ENCODE measurements around the gene MPPE1.
"Not testable (repeated sequence)": the region's sequence is repeated elsewhere in the genome, so short reads cannot be mapped to it uniquely, and the experiment has no call there.

MPPE1 gene

DNA sequence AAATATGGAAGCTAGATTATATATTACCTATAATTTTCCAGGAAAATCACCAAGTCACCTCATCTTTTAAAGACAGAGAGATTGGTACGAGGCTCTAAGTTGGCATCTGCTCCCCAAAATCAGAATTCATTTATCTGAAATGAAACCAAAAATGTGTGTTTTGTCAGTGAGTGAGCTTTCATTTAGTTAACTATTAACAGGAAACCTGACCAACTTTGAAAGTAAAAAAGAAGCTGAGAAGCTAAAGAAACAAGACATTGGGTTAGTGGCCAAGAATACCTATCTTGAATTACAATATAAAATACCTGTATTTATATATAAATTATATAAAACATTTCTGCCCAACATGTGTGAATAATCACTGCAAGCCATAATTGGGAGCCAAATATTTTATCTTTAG, 1.9 kb downstream of the MPPE1 start:
- no peak for ATAC-seq (ENCODE audit: low read depth)
- no peaks in the 10 kb centered on the region for H3K27me3 Mint-ChIP-seq
- H3K27ac Mint-ChIP-seq, result no peak overlapping the region
- peaks cover 11% of the 10 kb centered on the region for H3K36me3 Mint-ChIP-seq
- peaks cover 12% of the 10 kb centered on the region for H3K4me1 Mint-ChIP-seq
- no peaks in the 10 kb centered on the region for H3K9me3 Mint-ChIP-seq
- no peak for DNase-seq (ENCODE audit: low spot score in 2 of 2)
- no peak overlapping the region for H3K4me3 Mint-ChIP-seq

DNA sequence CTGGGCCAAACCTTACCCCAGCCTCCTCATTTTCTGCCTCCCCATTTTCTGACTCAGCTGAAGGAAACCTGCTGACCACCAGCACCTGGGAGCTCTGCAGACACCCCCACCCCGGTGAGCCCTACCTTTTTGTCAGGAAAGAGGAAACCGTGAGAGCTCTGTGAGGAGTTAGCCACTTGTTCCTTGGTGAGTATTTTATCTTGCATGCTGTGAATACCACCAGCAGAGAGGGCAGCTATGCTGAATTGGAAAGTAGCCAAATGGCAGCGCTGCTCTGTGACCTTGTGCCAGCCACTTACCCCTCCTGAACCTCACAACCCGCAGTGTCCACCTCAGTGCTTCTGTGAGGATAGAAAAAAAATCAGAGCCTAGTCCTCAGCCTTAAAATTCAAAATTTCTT, 2.5 kb downstream of the MPPE1 start:
- no peaks in the 10 kb centered on the region for H3K27me3 Mint-ChIP-seq
- ATAC-seq (ENCODE audit: low read depth), result no peak
- H3K4me3 Mint-ChIP-seq, result no peak overlapping the region
- no peak for DNase-seq (ENCODE audit: low spot score in 2 of 2)
- H3K9me3 Mint-ChIP-seq, result no peaks in the 10 kb centered on the region
- no peak overlapping the region for H3K27ac Mint-ChIP-seq
- H3K36me3 Mint-ChIP-seq, result peaks cover 11% of the 10 kb centered on the region
- H3K4me1 Mint-ChIP-seq, result peaks cover 12% of the 10 kb centered on the region

GRCh38 chr18:11902522-11903292, 5.4 kb downstream of the MPPE1 start:
- peaks cover 14% of the 10 kb centered on the region for H3K4me1 Mint-ChIP-seq
- no peak for ATAC-seq (ENCODE audit: low read depth)
- no peak overlapping the region for H3K4me3 Mint-ChIP-seq
- no peak overlapping the region for H3K27ac Mint-ChIP-seq
- H3K36me3 Mint-ChIP-seq, result peaks cover 17% of the 10 kb centered on the region
- H3K27me3 Mint-ChIP-seq, result no peaks in the 10 kb centered on the region
- no peaks in the 10 kb centered on the region for H3K9me3 Mint-ChIP-seq
- no peak for DNase-seq (ENCODE audit: low spot score in 2 of 2)

GRCh38 chr18:11901826-11902438, 6.2 kb downstream of the MPPE1 start:
- Mint-ChIP-seq H3K36me3 (peaks cover 23% of the 10 kb centered on the region), H3K27ac (no peak overlapping the region), H3K9me3 (no peaks in the 10 kb centered on the region), H3K4me3 (no peak overlapping the region), H3K4me1 (peaks cover 10% of the 10 kb centered on the region), H3K27me3 (no peaks in the 10 kb centered on the region)
- ATAC-seq (ENCODE audit: low read depth) (no peak), DNase-seq (ENCODE audit: low spot score in 2 of 2) (no peak)

DNA sequence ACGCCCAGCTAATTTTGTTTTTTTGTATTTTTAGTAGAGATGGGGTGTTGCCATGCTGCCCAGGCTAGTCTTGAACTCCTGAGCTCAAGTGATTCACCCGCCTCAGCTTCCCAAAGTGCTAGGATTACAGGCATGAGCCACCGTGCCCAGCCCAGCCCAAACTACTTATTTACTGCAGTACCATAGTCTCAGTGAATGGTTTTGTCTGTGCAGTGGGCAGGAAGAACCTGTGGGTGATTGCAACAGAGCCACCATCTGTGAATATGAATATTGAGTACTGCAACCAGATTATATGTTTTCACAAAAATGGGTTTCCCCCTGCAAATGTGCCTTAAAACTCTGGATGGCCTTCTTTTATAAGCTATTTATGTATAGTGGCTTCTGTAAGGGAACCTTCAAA, 9.1 kb downstream of the MPPE1 start:
- Mint-ChIP-seq H3K27me3 (no peaks in the 10 kb centered on the region), H3K4me1 (peaks cover 8% of the 10 kb centered on the region), H3K27ac (no peak overlapping the region), H3K36me3 (peaks cover 28% of the 10 kb centered on the region), H3K9me3 (no peaks in the 10 kb centered on the region), H3K4me3 (no peak overlapping the region)
- ATAC-seq (ENCODE audit: low read depth) (no peak), DNase-seq (ENCODE audit: low spot score in 2 of 2) (no peak)

DNA sequence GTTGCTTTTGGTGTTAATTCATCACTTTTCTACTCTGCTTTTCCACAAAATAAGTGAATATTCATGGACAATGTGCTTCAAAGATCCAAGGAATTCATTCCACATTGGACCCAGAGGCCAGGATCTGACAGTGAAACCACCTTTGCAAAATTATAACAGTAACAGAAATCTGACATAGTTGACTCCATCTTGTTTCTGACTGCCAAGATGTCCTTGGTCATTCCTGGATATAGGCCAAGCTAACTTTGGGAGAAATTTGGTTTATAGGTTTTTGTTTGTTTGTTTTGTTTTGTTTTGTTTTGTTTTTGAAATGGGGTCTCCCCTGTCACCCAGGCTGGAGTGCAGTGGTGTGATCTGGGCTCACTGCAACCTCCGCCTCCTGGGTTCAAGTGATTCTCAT, 10.3 kb downstream of the MPPE1 start:
- H3K9me3 Mint-ChIP-seq, result no peaks in the 10 kb centered on the region
- H3K4me1 Mint-ChIP-seq, result peaks cover 9% of the 10 kb centered on the region
- DNase-seq (ENCODE audit: low spot score in 2 of 2) (no peak), ATAC-seq (ENCODE audit: low read depth) (no peak)
- H3K36me3 Mint-ChIP-seq, result peaks cover 30% of the 10 kb centered on the region
- H3K4me3 Mint-ChIP-seq, result no peak overlapping the region
- H3K27ac Mint-ChIP-seq, result no peak overlapping the region
- no peaks in the 10 kb centered on the region for H3K27me3 Mint-ChIP-seq

DNA sequence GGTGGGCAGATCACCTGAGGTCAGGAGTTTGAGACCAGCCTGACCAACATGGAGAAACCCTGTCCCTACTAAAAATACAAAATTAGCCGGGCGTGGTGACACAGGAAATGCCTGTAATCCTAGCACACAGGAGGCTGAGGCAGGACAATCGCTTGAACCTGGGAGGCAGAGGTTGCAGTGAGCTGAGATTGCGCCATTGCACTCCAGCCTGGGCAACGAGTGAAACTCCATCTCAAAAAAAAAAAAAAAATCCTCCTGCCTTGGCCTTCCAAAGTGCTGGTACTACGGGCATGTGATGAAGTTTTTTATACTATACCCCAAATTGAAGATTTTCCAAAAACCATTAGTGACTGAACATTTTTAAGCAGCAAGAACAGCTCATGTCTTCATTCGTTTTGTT, 15.7 kb downstream of the MPPE1 start:
- H3K4me3 Mint-ChIP-seq; DNase-seq (ENCODE audit: low spot score in 2 of 2); H3K27ac Mint-ChIP-seq; ATAC-seq (ENCODE audit: low read depth); H3K27me3 Mint-ChIP-seq; H3K4me1 Mint-ChIP-seq; H3K9me3 Mint-ChIP-seq: not testable (repeated sequence)
- peaks cover 33% of the 10 kb centered on the region for H3K36me3 Mint-ChIP-seq

GRCh38 chr18:11891737-11892136, 16.4 kb downstream of the MPPE1 start:
- H3K27ac Mint-ChIP-seq, result no peak overlapping the region
- H3K36me3 Mint-ChIP-seq, result peaks cover 32% of the 10 kb centered on the region
- peaks cover 4% of the 10 kb centered on the region for H3K4me1 Mint-ChIP-seq
- H3K9me3 Mint-ChIP-seq, result no peaks in the 10 kb centered on the region
- no peak for DNase-seq (ENCODE audit: low spot score in 2 of 2)
- no peak overlapping the region for H3K4me3 Mint-ChIP-seq
- no peak for ATAC-seq (ENCODE audit: low read depth)
- H3K27me3 Mint-ChIP-seq, result no peaks in the 10 kb centered on the region

GRCh38 chr18:11889284-11889683, 18.8 kb downstream of the MPPE1 start:
- ATAC-seq (ENCODE audit: low read depth) (no peak), DNase-seq (ENCODE audit: low spot score in 2 of 2) (no peak)
- no peak overlapping the region for H3K27ac Mint-ChIP-seq
- no peaks in the 10 kb centered on the region for H3K27me3 Mint-ChIP-seq
- no peaks in the 10 kb centered on the region for H3K9me3 Mint-ChIP-seq
- H3K4me1 Mint-ChIP-seq, result peaks cover 10% of the 10 kb centered on the region
- H3K4me3 Mint-ChIP-seq, result no peak overlapping the region
- H3K36me3 Mint-ChIP-seq, result peaks cover 33% of the 10 kb centered on the region

DNA sequence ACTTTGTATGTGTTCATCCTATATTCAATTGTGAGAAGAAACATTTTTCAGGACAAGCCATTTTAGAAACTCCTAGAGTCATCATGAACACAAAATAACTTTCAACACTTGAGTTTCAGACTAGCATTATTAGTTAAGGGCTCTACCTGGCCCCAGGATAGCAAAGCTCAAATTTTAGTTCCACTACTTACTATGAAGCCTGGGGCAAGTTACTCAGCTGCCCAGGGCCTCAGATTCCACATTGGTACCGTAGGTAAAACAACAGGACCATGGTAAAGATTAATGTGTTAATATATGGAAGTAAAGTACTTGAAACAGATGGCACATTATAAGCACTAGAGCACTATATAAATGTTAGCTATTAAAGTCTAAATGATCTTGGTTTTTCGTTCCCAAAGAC, 19.4 kb downstream of the MPPE1 start:
- H3K27ac Mint-ChIP-seq, result no peak overlapping the region
- no peak overlapping the region for H3K4me3 Mint-ChIP-seq
- H3K4me1 Mint-ChIP-seq, result peaks cover 8% of the 10 kb centered on the region
- H3K27me3 Mint-ChIP-seq, result no peaks in the 10 kb centered on the region
- no peak for DNase-seq (ENCODE audit: low spot score in 2 of 2)
- no peak for ATAC-seq (ENCODE audit: low read depth)
- peaks cover 35% of the 10 kb centered on the region for H3K36me3 Mint-ChIP-seq
- no peaks in the 10 kb centered on the region for H3K9me3 Mint-ChIP-seq

DNA sequence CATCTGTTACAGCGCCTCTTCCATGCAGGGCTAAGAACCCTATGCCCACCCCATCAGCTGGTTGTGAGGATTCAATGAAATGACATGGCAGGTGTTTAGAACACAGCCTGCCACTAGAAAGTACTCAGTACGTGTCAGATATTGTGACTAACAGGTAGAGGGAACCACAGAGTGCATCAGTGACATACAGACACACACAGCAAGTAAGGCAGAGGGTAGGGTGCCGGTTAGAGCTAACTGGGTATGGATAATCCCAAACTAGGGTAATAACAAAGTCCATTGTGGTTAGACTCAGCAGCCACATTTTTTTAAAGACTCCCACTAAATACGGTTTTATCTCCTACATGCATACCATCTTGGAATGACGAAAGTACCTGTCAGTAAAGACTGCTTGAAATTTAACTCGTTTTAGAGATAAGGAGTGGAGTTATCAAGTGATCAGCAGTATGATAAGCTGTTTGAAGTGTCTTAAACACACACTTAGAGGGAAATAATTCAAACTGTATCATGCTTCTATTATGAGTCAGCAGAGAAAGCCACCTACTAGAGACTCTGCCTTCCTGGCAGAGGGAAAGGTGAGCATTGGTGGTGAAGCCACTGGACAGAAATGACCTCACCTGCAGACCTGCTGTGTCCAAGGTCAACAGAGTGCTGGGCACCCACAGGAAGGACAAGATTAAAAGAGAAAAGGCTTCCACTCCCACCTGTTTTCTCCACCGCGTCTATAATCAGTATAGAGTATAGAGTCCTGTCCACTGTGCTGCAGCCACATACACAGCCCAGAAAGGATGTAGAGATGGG, 20.6 kb downstream of the MPPE1 start:
- Mint-ChIP-seq H3K4me1 (peaks cover 15% of the 10 kb centered on the region), H3K9me3 (no peaks in the 10 kb centered on the region), H3K4me3 (no peak overlapping the region), H3K27ac (no peak overlapping the region), H3K27me3 (no peaks in the 10 kb centered on the region), H3K36me3 (peaks cover 27% of the 10 kb centered on the region)
- ATAC-seq (ENCODE audit: low read depth), result no peak
- no peak for DNase-seq (ENCODE audit: low spot score in 2 of 2)

DNA sequence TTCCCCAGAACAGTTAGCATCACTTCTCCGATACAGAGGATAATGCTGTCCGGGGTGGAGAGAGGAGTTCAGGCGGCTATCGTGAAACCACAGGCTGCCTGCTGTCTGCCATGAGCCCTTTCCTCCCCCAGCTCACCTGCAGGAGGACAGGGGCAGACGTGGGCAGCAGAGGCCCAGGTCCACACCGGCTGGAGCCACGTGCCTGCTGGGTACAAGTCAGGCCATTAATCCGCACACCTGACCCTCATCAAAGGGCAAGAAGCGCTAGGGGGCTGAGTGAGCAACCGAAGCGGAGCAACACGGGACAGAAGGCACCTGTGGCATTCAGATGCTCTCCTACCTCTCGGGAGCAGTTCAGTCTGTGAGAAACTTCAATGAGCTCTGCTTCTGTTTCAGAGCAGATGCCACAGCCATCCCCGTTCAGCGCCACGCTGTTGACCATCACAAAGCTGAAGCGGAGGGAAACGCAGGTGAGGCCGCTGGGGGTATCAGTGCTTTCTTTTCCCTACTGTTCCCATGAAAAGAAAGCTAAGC, 21.5 kb downstream of the MPPE1 start:
- Mint-ChIP-seq H3K4me3 (no peak overlapping the region), H3K27ac (no peak overlapping the region), H3K36me3 (peaks cover 25% of the 10 kb centered on the region), H3K9me3 (no peaks in the 10 kb centered on the region), H3K4me1 (peaks cover 17% of the 10 kb centered on the region), H3K27me3 (no peaks in the 10 kb centered on the region)
- DNase-seq (ENCODE audit: low spot score in 2 of 2), result no peak
- no peak for ATAC-seq (ENCODE audit: low read depth)

- H3K4me3 Mint-ChIP-seq, result no peak overlapping the region
- H3K27me3 Mint-ChIP-seq, result no peaks in the 10 kb centered on the region
- ATAC-seq (ENCODE audit: low read depth) (no peak), DNase-seq (ENCODE audit: low spot score in 2 of 2) (no peak)
- peaks cover 17% of the 10 kb centered on the region for H3K4me1 Mint-ChIP-seq
- peaks cover 20% of the 10 kb centered on the region for H3K36me3 Mint-ChIP-seq
- H3K9me3 Mint-ChIP-seq, result no peaks in the 10 kb centered on the region
- H3K27ac Mint-ChIP-seq, result no peak overlapping the region
Observed at GRCh38 chr18:11885278-11885947, 22.7 kb downstream of the MPPE1 start.

Measured in memory B cell (primary cell).